H54 (cell line): ENCODE results near the gene IQCN.

Experiments used
- DNase-seq: peaks from one replicate; pipeline ENCODE4 v3.0.0; 2011; ENCODE audit warnings: low spot score, mixed read lengths; ENCODE audit not compliant: insufficient read length
- FAIRE-seq: peaks from 3 replicates; lab custom pipeline; 2011; peaks lifted over from hg19 to GRCh38; lab: Jason Lieb, UNC
- POLR2A ChIP-seq: IDR thresholded peaks from 2 replicates; pipeline ENCODE4 v1.6.1; 2011; ENCODE audit warnings: low read depth, mild to moderate bottlenecking, low read length

The IQCN gene

GRCh38 chr19:18273561-18274218 lies 562 bp downstream of the IQCN start:
- TF ChIP-seq POLR2A: no peak
- FAIRE-seq: no peak
- DNase-seq: no peak

GRCh38 chr19:18271433-18271841 lies 2.8 kb downstream of the IQCN start:
- no peak for TF ChIP-seq POLR2A
- DNase-seq: no peak
- FAIRE-seq: no peak

GRCh38 chr19:18270326-18270725 lies 3.9 kb downstream of the IQCN start:
- FAIRE-seq: no peak

GRCh38 chr19:18269070-18269723 lies 5.1 kb downstream of the IQCN start:
- DNase-seq (no peak), FAIRE-seq (no peak)
- no peak for TF ChIP-seq POLR2A

More at GRCh38 chr19:18270326-18270725, 3.9 kb downstream of the IQCN start:
- no peak for DNase-seq
- no peak for TF ChIP-seq POLR2A

- TF ChIP-seq POLR2A: no peak
- DNase-seq (no peak), FAIRE-seq (no peak)
Measured at GRCh38 chr19:18266771-18267686, 7.2 kb downstream of the IQCN start.

- DNase-seq (no peak), FAIRE-seq (no peak)
- TF ChIP-seq POLR2A: no peak
Measured at GRCh38 chr19:18265582-18265981, 8.7 kb downstream of the IQCN start.

GRCh38 chr19:18264971-18265540 lies 9.2 kb downstream of the IQCN start:
- no peak for DNase-seq
- TF ChIP-seq POLR2A: no peak
- FAIRE-seq: no peak

GRCh38 chr19:18264137-18264854 lies 10.0 kb downstream of the IQCN start:
- no peak for FAIRE-seq
- DNase-seq: no peak
- TF ChIP-seq POLR2A: no peak

GRCh38 chr19:18263324-18264136 lies 10.7 kb downstream of the IQCN start:
- no peak for FAIRE-seq
- TF ChIP-seq POLR2A: no peak
- DNase-seq: no peak

- TF ChIP-seq POLR2A: no peak
- FAIRE-seq: no peak
- DNase-seq: no peak
Measured at GRCh38 chr19:18262917-18263316, 11.3 kb downstream of the IQCN start.

- DNase-seq (no peak), FAIRE-seq (no peak)
- TF ChIP-seq POLR2A: no peak
Measured at GRCh38 chr19:18262144-18262543, 12.1 kb downstream of the IQCN start.

GRCh38 chr19:18261474-18261873 lies 12.8 kb downstream of the IQCN start:
- FAIRE-seq (no peak), DNase-seq (no peak)
- TF ChIP-seq POLR2A: no peak
